Hepatocyte (in vitro differentiated cells): ENCODE measurements around the gene SPACA9. TPM values are rescaled to one million over a fixed set of nuclear protein-coding genes. Genes with fewer than 3 reads are reported as not detected.

Source experiments
- DNase-seq: peaks from one replicate; pipeline ENCODE4 v3.0.0-alpha.2; 2016; ENCODE audit warnings: low spot score
- H2AFZ ChIP-seq: fragments of 200-600 bp; sonication (generic); 2 replicates; pipeline ENCODE4 v1.6.0; 2016; ENCODE audit warnings: antibody characterized with exemption, mild to moderate bottlenecking
- H3K27ac ChIP-seq: fragments of 200-600 bp; sonication (generic); 2 replicates; pipeline ENCODE4 v1.5.1; 2016; ENCODE audit warnings: mild to moderate bottlenecking
- H3K27me3 ChIP-seq: fragments of 200-600 bp; sonication (generic); 2 replicates; pipeline ENCODE4 v1.6.1; 2016
- H3K36me3 ChIP-seq: fragments of 200-600 bp; sonication (generic); replicated peaks from 2 replicates; pipeline ENCODE4 v1.5.1; 2016; ENCODE audit warnings: low read depth; ENCODE audit not compliant: insufficient read depth
- H3K4me1 ChIP-seq: fragments of 200-600 bp; sonication (generic); 2 replicates; pipeline ENCODE4 v1.5.1; 2016; ENCODE audit warnings: mild to moderate bottlenecking, moderate library complexity; ENCODE audit not compliant: insufficient read depth
- H3K4me2 ChIP-seq: fragments of 200-600 bp; sonication (generic); 2 replicates; pipeline ENCODE4 v1.6.0; 2016
- H3K4me3 ChIP-seq: fragments of 200-600 bp; sonication (generic); 2 replicates; pipeline ENCODE4 v1.5.1; 2016; ENCODE audit warnings: mild to moderate bottlenecking
- H3K79me2 ChIP-seq: fragments of 200-600 bp; sonication (generic); 2 replicates; pipeline ENCODE4 v1.6.0; 2017; ENCODE audit warnings: mild to moderate bottlenecking
- H3K9me2 ChIP-seq: fragments of 200-600 bp; sonication (generic); replicated peaks from 2 replicates; pipeline ENCODE4 v1.6.0; 2017; ENCODE audit warnings: mild to moderate bottlenecking; ENCODE audit not compliant: insufficient read depth
- H3K9me3 ChIP-seq: fragments of 200-600 bp; sonication (generic); 2 replicates; pipeline ENCODE4 v1.5.1; 2016; ENCODE audit warnings: low read depth, mild to moderate bottlenecking
- H4K20me1 ChIP-seq: fragments of 200-600 bp; sonication (generic); 2 replicates; pipeline ENCODE4 v1.6.0; 2016; ENCODE audit warnings: mild to moderate bottlenecking; ENCODE audit not compliant: insufficient read depth, poor library complexity, severe bottlenecking
- EZH2 ChIP-seq: fragments of 200-600 bp; sonication (generic); IDR thresholded peaks from 2 replicates; pipeline ENCODE4 v1.6.1; 2016; ENCODE audit warnings: antibody characterized with exemption, mild to moderate bottlenecking, borderline replicate concordance
- EZH2phosphoT487 ChIP-seq: fragments of 200-600 bp; sonication (generic); IDR thresholded peaks from one replicate; pipeline ENCODE4 v1.6.1; 2018; ENCODE audit warnings: antibody characterized with exemption, mild to moderate bottlenecking, low read depth, moderate library complexity; ENCODE audit not compliant: unreplicated experiment, severe bottlenecking
- WGBS: methylation state at CpG from one replicate; pipeline ENCODE4 v1.1.6; 2016; ENCODE audit warnings: low lambda C conversion rate; ENCODE audit errors: missing lambda C conversion rate; 5-methylcytosine and 5-hydroxymethylcytosine counted together
- polyA plus RNA-seq: library from polyadenylated mRNA; unstranded; fragments of >200 nt; fragmentation: Nextera tagmentation; extraction: Ambion mirVana; gene quantifications from 2 replicates; pipeline ENCODE4 v1.2.1, GENCODE V29; 2016
- total RNA-seq: library from RNA; depleted of rRNA; stranded (reverse); fragments of >200 nt; gene quantifications from 2 replicates; pipeline ENCODE4 v1.2.3, GENCODE V29; 2014
- TF ChIP-seq, protein P1 (sequence below): fragments of 200-600 bp; sonication (generic); IDR thresholded peaks from 2 replicates; pipeline ENCODE4 v1.5.1; 2016; ENCODE audit warnings: antibody characterized with exemption, mild to moderate bottlenecking; ENCODE audit not compliant: poor library complexity

SPACA9 gene
- total and polyA plus RNA-seq, 2 experiments from 2014 or later = 1.9 to 3.3 TPM

DNA sequence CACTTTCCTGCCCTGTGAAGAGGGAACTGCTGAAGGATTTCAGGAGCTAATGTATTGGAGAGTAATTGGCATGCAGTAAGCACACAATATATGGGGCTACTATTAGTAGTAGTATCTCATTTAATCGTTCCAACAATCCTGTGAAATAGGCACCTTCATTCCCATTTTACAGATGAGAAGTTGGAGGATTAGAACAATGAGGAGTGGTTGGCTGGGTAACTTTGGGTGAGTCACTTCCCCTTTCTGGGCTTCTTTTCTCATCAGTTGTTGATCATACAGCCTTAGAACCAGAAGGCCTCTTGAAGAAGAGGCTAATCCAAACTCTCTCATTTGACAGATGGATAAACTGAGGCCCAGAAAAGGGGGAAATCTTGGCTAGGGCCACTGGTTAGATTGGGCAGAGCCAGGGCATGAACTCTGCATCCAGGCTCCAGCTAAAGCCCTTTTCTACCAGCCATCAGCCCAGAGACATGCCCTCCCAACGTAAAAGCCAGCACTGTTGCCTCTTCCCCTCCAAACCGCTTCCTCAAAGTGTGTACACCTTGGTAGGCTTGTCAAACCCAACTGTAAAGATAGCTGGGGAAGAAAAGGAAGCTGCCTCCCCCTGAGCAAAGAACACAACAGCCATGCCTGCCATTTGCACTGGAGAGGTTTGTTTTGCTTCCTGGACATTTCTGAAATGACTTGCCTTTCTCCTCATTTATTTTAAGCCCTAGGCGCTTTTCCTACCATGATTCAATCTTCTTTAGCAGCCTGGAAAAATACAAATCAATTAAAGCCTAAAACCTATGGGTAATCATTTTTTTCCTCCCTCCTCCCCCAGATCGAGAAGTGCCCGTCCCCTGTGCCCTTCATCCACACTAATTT, 992 bp downstream of the SPACA9 start:
- no peaks in the 10 kb centered on the region for H3K9me3 ChIP-seq
- DNase-seq = no peak
- no peaks in the 10 kb centered on the region for H4K20me1 ChIP-seq
- H3K79me2 ChIP-seq = no peaks in the 10 kb centered on the region
- no peaks in the 10 kb centered on the region for H3K9me2 ChIP-seq
- no peak overlapping the region for H3K4me3 ChIP-seq
- H3K36me3 ChIP-seq = no peaks in the 10 kb centered on the region
- H2AFZ ChIP-seq = peak overlapping the region; percentile 100
- H3K27me3 ChIP-seq = no peaks in the 10 kb centered on the region
- H3K27ac ChIP-seq = no peak overlapping the region
- peak overlapping the region; percentile 96 for H3K4me2 ChIP-seq
- 95% methylated on average over 6 of the region's 6 CpGs for WGBS
- H3K4me1 ChIP-seq = peaks cover 4% of the 10 kb centered on the region
- no peak for TF ChIP-seq EZH2phosphoT487
- TF ChIP-seq, protein P1, sequence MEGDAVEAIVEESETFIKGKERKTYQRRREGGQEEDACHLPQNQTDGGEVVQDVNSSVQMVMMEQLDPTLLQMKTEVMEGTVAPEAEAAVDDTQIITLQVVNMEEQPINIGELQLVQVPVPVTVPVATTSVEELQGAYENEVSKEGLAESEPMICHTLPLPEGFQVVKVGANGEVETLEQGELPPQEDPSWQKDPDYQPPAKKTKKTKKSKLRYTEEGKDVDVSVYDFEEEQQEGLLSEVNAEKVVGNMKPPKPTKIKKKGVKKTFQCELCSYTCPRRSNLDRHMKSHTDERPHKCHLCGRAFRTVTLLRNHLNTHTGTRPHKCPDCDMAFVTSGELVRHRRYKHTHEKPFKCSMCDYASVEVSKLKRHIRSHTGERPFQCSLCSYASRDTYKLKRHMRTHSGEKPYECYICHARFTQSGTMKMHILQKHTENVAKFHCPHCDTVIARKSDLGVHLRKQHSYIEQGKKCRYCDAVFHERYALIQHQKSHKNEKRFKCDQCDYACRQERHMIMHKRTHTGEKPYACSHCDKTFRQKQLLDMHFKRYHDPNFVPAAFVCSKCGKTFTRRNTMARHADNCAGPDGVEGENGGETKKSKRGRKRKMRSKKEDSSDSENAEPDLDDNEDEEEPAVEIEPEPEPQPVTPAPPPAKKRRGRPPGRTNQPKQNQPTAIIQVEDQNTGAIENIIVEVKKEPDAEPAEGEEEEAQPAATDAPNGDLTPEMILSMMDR = no peak
- no peak for TF ChIP-seq EZH2

DNA sequence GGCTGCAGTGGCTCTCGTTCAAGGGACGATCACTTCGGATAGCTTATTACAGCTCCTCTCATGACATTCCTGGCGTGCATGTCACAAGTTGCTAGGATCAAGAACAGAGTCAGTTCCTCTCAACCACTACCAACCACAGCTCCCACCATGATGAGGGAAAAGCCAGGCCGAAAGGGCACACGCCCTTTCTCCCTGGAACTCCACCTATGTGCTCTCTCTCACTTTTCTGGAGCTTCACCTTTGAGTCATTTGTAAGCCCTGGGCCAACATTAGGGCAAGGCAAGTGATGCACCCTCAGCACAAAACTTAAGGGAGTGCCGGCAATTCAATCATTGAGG, 1.6 kb downstream of the SPACA9 start:
- H3K4me2 ChIP-seq = no peak overlapping the region
- H3K27me3 ChIP-seq = no peaks in the 10 kb centered on the region
- H2AFZ ChIP-seq = no peak overlapping the region
- peaks cover 4% of the 10 kb centered on the region for H3K4me1 ChIP-seq
- H3K36me3 ChIP-seq = no peaks in the 10 kb centered on the region
- no peaks in the 10 kb centered on the region for H4K20me1 ChIP-seq
- 84% methylated on average over 7 of the region's 7 CpGs for WGBS
- no peaks in the 10 kb centered on the region for H3K79me2 ChIP-seq
- no peaks in the 10 kb centered on the region for H3K9me3 ChIP-seq
- no peak overlapping the region for H3K4me3 ChIP-seq
- DNase-seq = no peak
- H3K27ac ChIP-seq = no peak overlapping the region
- TF ChIP-seq EZH2 = no peak
- no peaks in the 10 kb centered on the region for H3K9me2 ChIP-seq

DNA sequence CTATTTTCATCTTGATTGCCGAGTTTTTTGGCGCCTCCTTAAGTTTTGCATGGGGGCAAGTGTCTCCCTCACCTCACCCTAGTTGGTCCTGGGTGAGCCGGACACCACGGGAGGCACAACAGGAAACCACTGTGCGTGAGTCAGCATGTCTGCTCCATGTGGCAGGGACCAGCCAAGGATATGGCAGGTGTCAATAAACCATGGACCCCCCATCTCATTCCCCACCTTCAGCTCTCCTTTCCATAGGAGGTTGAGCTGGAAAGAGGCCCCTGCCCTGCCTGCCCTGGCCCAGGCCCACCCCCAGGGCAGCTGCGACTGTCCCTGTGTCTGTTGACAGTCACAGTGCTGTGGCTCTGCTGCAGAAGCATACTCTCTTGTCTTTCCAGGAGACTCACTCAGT, 3.1 kb downstream of the SPACA9 start:
- no peaks in the 10 kb centered on the region for H3K36me3 ChIP-seq
- WGBS = 91% methylated on average over 6 of the region's 6 CpGs
- no peaks in the 10 kb centered on the region for H3K9me2 ChIP-seq

DNA sequence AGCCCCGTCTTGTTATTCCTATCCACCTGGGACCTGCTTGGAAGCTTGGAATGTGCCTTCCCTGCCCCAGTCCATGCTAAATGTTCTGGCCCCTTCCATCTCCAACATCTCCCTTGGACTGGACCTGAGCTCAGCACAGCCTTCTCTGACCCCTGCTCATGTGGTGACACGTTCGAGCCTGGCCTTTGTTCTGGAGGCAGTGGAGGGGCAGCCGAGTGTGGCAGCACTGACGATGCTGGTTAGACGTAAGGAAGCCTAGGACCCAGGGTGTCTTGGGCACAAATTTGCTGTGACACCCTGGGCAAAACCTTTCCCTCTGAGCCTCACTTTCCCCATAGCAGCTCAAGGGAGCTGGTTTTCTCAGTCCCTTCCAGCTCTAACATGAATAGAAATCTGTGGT, 3.9 kb downstream of the SPACA9 start:
- DNase-seq = no peak
- TF ChIP-seq EZH2 = no peak
- TF ChIP-seq, protein P1 = no peak
- no peak for TF ChIP-seq EZH2phosphoT487
- no peaks in the 10 kb centered on the region for H3K36me3 ChIP-seq
- no peaks in the 10 kb centered on the region for H3K9me2 ChIP-seq
- H3K27ac ChIP-seq = no peak overlapping the region
- no peak overlapping the region for H3K4me3 ChIP-seq
- H3K79me2 ChIP-seq = no peaks in the 10 kb centered on the region
- H4K20me1 ChIP-seq = no peaks in the 10 kb centered on the region
- H3K27me3 ChIP-seq = no peaks in the 10 kb centered on the region
- WGBS = 86% methylated on average over 6 of the region's 6 CpGs
- no peak overlapping the region for H2AFZ ChIP-seq
- H3K4me2 ChIP-seq = no peak overlapping the region
- H3K4me1 ChIP-seq = peaks cover 3% of the 10 kb centered on the region
- no peaks in the 10 kb centered on the region for H3K9me3 ChIP-seq

More for the DNA sequence above, 3.1 kb downstream of the SPACA9 start:
- Histone ChIP-seq H3K4me2 (no peak overlapping the region), H3K4me1 (peaks cover 4% of the 10 kb centered on the region), H3K27ac (no peak overlapping the region), H3K9me3 (no peaks in the 10 kb centered on the region), H2AFZ (no peak overlapping the region), H4K20me1 (no peaks in the 10 kb centered on the region), H3K27me3 (no peaks in the 10 kb centered on the region), H3K4me3 (no peak overlapping the region), H3K79me2 (no peaks in the 10 kb centered on the region)
- TF ChIP-seq EZH2phosphoT487 = no peak
- no peak for DNase-seq
